HepG2 (cell line): Measurements from ENCODE around the gene OGA. TPM values are rescaled to one million over a fixed set of nuclear protein-coding genes. Genes with fewer than 3 reads are reported as not detected.
A peak's percentile ranks its signal among the peaks of the same experiment; 100 is the strongest.

ENCODE experiments used
- FOXA3 ChIP-seq: IDR thresholded peaks from 2 replicates; pipeline ENCODE4 v1.6.1; 2016; ENCODE audit warnings: missing genetic modification reagents, missing compliant biosample characterization
- HMGA1 ChIP-seq: sonication (generic); formaldehyde crosslinking; conservative IDR thresholded peaks from 2 replicates; pipeline ENCODE4 v1.4.0; 2020; ENCODE audit warnings: missing genetic modification reagents
- PRMT3 ChIP-seq: sonication (generic); formaldehyde crosslinking; IDR thresholded peaks from 2 replicates; pipeline ENCODE4 v1.8.1; 2022; ENCODE audit warnings: low read depth, mild to moderate bottlenecking, moderate library complexity, missing genetic modification reagents, borderline replicate concordance
- ZEB1 ChIP-seq: IDR thresholded peaks from 2 replicates; pipeline ENCODE4 v1.6.1; 2012; ENCODE audit warnings: mild to moderate bottlenecking, low read depth, inconsistent platforms; ENCODE audit not compliant: insufficient replicate concordance
- ZNF567 ChIP-seq: sonication (generic); formaldehyde crosslinking; IDR thresholded peaks from 2 replicates; pipeline ENCODE4 v1.8.1; 2023; ENCODE audit warnings: mild to moderate bottlenecking, missing genetic modification reagents, borderline replicate concordance
- polyA plus RNA-seq, 8 experiments: library from polyadenylated mRNA; depleted of rRNA in 3 of 8; stranded (reverse) in 7 of 8; unstranded in 1 of 8; fragments of >200 nt; fragmentation: Illumina TruSeq in 4 of 8; extraction: Trizol in 4 of 8; gene quantifications; 2 replicates each; pipeline versions ENCODE4 v1.2.1 to v1.2.3, GENCODE V29; 2011 to 2016; ENCODE audit warnings: low read depth in 4 of 8, missing spikeins in 1 of 8, mixed read lengths in 1 of 8; ENCODE audit not compliant: insufficient read depth in 1 of 8
- total RNA-seq, 5 experiments: library from RNA; depleted of rRNA; stranded (reverse); fragments of >200 nt; fragmentation: Illumina TruSeq; extraction: Trizol; gene quantifications; 2 replicates each; pipeline ENCODE4 v1.2.3, GENCODE V29; 2016; ENCODE audit warnings: low read depth in 1 of 5
- TF ChIP-seq, protein P1 (sequence below): sonication (generic); formaldehyde crosslinking; IDR thresholded peaks from 2 replicates; pipeline ENCODE4 v1.4.0; 2020; ENCODE audit warnings: missing genetic modification reagents
- TF ChIP-seq, protein P2 (sequence below): sonication (generic); formaldehyde crosslinking; IDR thresholded peaks from 2 replicates; pipeline ENCODE4 v1.8.0; 2023; ENCODE audit warnings: mild to moderate bottlenecking, missing genetic modification reagents
- TF ChIP-seq, protein P3 (sequence below): sonication (generic); formaldehyde crosslinking; IDR thresholded peaks from 2 replicates; pipeline ENCODE4 v1.4.0; 2020; ENCODE audit warnings: missing genetic modification reagents, borderline replicate concordance
- TF ChIP-seq, protein P4 (sequence below): sonication (generic); formaldehyde crosslinking; IDR thresholded peaks from 2 replicates; pipeline ENCODE4 v1.8.0; 2022; ENCODE audit warnings: mild to moderate bottlenecking, missing genetic modification reagents, moderate library complexity
- TF ChIP-seq, protein P5 (sequence below): IDR thresholded peaks from 2 replicates; pipeline ENCODE4 v1.4.0; 2020; ENCODE audit warnings: mild to moderate bottlenecking, missing genetic modification reagents

Gene OGA
- total and polyA plus RNA-seq, 2 of the 13 experiments (the other 11 are each of a cell fraction or from before 2014, with no cell fraction given) = 33.2 to 39.8 TPM

DNA sequence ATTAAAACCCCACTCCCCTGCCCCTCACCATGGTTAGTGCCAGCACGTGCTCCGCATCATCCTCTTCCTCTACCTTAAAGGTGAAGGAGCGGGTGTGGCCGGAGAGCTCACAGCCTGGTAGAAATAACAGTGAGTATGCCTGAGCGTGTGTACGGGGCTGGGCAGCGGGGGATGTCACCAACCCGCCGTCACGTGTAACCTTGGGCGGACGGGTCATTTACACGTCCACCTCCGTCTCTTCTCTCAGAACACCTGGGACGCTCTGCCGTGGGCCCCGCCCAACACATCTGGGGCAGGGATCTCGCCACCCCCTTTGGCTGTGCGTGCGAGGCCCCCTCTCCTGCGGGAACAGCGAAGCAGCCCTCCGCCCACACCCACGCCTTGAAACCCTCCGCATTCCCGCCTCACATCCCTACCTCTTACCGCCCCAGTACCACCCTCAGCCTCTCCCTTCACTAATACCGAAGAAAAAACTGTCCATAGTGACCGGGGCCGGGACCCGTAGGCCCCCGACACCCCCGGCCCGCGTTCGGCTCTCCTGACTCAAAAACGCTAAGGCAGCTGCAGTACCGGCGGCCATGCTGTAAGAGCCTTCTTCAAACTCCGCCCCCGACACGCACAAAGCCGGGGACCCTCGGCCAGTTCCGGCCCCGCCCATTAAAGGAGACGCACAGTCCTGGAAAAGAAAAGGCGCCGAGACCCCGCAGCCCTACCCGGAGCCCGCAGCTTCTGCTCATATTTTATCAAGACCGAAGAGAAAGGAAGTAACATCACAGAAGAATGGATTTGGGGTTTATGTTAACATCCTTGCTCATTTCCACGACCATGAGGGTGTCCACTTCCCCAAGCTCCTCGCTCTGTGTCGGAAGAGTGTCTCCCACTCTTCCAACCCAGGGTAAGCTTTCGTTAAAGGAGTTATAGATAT is 35.2 kb downstream of the OGA start, which contains the start of gene NPM3 (continued):
- TF ChIP-seq ZEB1 = no peak
- TF ChIP-seq, protein P1, sequence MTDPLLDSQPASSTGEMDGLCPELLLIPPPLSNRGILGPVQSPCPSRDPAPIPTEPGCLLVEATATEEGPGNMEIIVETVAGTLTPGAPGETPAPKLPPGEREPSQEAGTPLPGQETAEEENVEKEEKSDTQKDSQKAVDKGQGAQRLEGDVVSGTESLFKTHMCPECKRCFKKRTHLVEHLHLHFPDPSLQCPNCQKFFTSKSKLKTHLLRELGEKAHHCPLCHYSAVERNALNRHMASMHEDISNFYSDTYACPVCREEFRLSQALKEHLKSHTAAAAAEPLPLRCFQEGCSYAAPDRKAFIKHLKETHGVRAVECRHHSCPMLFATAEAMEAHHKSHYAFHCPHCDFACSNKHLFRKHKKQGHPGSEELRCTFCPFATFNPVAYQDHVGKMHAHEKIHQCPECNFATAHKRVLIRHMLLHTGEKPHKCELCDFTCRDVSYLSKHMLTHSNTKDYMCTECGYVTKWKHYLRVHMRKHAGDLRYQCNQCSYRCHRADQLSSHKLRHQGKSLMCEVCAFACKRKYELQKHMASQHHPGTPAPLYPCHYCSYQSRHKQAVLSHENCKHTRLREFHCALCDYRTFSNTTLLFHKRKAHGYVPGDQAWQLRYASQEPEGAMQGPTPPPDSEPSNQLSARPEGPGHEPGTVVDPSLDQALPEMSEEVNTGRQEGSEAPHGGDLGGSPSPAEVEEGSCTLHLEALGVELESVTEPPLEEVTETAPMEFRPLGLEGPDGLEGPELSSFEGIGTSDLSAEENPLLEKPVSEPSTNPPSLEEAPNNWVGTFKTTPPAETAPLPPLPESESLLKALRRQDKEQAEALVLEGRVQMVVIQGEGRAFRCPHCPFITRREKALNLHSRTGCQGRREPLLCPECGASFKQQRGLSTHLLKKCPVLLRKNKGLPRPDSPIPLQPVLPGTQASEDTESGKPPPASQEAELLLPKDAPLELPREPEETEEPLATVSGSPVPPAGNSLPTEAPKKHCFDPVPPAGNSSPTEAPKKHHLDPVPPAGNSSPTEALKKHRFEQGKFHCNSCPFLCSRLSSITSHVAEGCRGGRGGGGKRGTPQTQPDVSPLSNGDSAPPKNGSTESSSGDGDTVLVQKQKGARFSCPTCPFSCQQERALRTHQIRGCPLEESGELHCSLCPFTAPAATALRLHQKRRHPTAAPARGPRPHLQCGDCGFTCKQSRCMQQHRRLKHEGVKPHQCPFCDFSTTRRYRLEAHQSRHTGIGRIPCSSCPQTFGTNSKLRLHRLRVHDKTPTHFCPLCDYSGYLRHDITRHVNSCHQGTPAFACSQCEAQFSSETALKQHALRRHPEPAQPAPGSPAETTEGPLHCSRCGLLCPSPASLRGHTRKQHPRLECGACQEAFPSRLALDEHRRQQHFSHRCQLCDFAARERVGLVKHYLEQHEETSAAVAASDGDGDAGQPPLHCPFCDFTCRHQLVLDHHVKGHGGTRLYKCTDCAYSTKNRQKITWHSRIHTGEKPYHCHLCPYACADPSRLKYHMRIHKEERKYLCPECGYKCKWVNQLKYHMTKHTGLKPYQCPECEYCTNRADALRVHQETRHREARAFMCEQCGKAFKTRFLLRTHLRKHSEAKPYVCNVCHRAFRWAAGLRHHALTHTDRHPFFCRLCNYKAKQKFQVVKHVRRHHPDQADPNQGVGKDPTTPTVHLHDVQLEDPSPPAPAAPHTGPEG (CRISPR knock-in tag) = peak; percentile 41; the same call in 1 of the 2 replicates
- no peak for TF ChIP-seq PRMT3 (CRISPR knock-in tag)
- TF ChIP-seq, protein P2, sequence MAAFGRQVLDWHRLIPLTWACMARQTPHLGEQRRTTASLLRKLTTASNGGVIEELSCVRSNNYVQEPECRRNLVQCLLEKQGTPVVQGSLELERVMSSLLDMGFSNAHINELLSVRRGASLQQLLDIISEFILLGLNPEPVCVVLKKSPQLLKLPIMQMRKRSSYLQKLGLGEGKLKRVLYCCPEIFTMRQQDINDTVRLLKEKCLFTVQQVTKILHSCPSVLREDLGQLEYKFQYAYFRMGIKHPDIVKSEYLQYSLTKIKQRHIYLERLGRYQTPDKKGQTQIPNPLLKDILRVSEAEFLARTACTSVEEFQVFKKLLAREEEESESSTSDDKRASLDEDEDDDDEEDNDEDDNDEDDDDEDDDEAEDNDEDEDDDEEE (CRISPR knock-in tag) = no peak
- 0 out of 2 replicates have a peak, but pooled peaks have one; percentile 51 for TF ChIP-seq ZNF567 (CRISPR knock-in tag)
- TF ChIP-seq HMGA1 (CRISPR knock-in tag) = no peak
- TF ChIP-seq, protein P3, sequence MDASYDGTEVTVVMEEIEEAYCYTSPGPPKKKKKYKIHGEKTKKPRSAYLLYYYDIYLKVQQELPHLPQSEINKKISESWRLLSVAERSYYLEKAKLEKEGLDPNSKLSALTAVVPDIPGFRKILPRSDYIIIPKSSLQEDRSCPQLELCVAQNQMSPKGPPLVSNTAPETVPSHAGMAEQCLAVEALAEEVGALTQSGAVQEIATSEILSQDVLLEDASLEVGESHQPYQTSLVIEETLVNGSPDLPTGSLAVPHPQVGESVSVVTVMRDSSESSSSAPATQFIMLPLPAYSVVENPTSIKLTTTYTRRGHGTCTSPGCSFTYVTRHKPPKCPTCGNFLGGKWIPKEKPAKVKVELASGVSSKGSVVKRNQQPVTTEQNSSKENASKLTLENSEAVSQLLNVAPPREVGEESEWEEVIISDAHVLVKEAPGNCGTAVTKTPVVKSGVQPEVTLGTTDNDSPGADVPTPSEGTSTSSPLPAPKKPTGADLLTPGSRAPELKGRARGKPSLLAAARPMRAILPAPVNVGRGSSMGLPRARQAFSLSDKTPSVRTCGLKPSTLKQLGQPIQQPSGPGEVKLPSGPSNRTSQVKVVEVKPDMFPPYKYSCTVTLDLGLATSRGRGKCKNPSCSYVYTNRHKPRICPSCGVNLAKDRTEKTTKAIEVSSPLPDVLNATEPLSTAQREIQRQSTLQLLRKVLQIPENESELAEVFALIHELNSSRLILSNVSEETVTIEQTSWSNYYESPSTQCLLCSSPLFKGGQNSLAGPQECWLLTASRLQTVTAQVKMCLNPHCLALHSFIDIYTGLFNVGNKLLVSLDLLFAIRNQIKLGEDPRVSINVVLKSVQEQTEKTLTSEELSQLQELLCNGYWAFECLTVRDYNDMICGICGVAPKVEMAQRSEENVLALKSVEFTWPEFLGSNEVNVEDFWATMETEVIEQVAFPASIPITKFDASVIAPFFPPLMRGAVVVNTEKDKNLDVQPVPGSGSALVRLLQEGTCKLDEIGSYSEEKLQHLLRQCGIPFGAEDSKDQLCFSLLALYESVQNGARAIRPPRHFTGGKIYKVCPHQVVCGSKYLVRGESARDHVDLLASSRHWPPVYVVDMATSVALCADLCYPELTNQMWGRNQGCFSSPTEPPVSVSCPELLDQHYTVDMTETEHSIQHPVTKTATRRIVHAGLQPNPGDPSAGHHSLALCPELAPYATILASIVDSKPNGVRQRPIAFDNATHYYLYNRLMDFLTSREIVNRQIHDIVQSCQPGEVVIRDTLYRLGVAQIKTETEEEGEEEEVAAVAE (CRISPR knock-in tag) = no peak; the same call in 1 of the 2 replicates
- TF ChIP-seq, protein P4, sequence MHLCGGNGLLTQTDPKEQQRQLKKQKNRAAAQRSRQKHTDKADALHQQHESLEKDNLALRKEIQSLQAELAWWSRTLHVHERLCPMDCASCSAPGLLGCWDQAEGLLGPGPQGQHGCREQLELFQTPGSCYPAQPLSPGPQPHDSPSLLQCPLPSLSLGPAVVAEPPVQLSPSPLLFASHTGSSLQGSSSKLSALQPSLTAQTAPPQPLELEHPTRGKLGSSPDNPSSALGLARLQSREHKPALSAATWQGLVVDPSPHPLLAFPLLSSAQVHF (CRISPR knock-in tag) = no peak
- no peak for TF ChIP-seq FOXA3
- TF ChIP-seq, protein P5, sequence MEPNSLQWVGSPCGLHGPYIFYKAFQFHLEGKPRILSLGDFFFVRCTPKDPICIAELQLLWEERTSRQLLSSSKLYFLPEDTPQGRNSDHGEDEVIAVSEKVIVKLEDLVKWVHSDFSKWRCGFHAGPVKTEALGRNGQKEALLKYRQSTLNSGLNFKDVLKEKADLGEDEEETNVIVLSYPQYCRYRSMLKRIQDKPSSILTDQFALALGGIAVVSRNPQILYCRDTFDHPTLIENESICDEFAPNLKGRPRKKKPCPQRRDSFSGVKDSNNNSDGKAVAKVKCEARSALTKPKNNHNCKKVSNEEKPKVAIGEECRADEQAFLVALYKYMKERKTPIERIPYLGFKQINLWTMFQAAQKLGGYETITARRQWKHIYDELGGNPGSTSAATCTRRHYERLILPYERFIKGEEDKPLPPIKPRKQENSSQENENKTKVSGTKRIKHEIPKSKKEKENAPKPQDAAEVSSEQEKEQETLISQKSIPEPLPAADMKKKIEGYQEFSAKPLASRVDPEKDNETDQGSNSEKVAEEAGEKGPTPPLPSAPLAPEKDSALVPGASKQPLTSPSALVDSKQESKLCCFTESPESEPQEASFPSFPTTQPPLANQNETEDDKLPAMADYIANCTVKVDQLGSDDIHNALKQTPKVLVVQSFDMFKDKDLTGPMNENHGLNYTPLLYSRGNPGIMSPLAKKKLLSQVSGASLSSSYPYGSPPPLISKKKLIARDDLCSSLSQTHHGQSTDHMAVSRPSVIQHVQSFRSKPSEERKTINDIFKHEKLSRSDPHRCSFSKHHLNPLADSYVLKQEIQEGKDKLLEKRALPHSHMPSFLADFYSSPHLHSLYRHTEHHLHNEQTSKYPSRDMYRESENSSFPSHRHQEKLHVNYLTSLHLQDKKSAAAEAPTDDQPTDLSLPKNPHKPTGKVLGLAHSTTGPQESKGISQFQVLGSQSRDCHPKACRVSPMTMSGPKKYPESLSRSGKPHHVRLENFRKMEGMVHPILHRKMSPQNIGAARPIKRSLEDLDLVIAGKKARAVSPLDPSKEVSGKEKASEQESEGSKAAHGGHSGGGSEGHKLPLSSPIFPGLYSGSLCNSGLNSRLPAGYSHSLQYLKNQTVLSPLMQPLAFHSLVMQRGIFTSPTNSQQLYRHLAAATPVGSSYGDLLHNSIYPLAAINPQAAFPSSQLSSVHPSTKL (CRISPR knock-in tag) = peak; percentile 46; the same call in 1 of the 2 replicates
